Lung (tissue), 12 donors: ENCODE results near the gene UNC13B. TPM values are rescaled to one million over a fixed set of nuclear protein-coding genes. Genes with fewer than 3 reads are reported as not detected.

Experiments
- ATAC-seq: fragments of 200-7000 bp; cut with Tn5 transposase; one replicate; pipeline ENCODE4 v1.9.1; 2020; ENCODE audit warnings: moderate number of reproducible peaks; ENCODE audit not compliant: insufficient read depth, low FRiP score
- DNase-seq, 3 donors: peaks; one replicate each; pipeline ENCODE4 v3.0.0-alpha.2; 2013 to 2017
- H3K27ac ChIP-seq, 2 donors: one replicate each; pipeline ENCODE4 v1.5.1; 2013; ENCODE audit warnings: mild to moderate bottlenecking in 2 of 2, moderate library complexity in 2 of 2, control low read depth in 1 of 2, inconsistent platforms in 1 of 2, low read depth in 1 of 2, low read length in 1 of 2
- H3K27me3 ChIP-seq, 3 donors: one replicate each; pipeline ENCODE4 v1.5.1; 2013; ENCODE audit warnings: low read length in 2 of 3; ENCODE audit not compliant: control insufficient read depth in 3 of 3, insufficient read depth in 3 of 3
- H3K36me3 ChIP-seq, 4 donors: one replicate each; pipeline ENCODE4 v1.5.1; 2013; ENCODE audit warnings: low read length in 4 of 4, mild to moderate bottlenecking in 1 of 4, moderate library complexity in 1 of 4; ENCODE audit not compliant: control insufficient read depth in 4 of 4, insufficient read depth in 4 of 4
- H3K4me1 ChIP-seq, 5 donors: one replicate each; pipeline ENCODE4 v1.5.1; 2013; ENCODE audit warnings: low read length in 5 of 5, mild to moderate bottlenecking in 2 of 5, moderate library complexity in 1 of 5; ENCODE audit not compliant: control insufficient read depth in 5 of 5, insufficient read depth in 5 of 5
- H3K4me3 ChIP-seq: one replicate; pipeline ENCODE4 v1.5.1; 2013; ENCODE audit warnings: mild to moderate bottlenecking, control low read depth, moderate library complexity
- H3K9ac ChIP-seq, 2 donors: one replicate each; pipeline ENCODE4 v1.5.1; 2013; ENCODE audit warnings: low read length in 2 of 2, control low read depth in 1 of 2; ENCODE audit not compliant: insufficient read depth in 1 of 2
- H3K9me3 ChIP-seq, 4 donors: one replicate each; pipeline ENCODE4 v1.5.1; 2013; ENCODE audit warnings: low read length in 3 of 4, mild to moderate bottlenecking in 1 of 4, moderate library complexity in 1 of 4; ENCODE audit not compliant: control insufficient read depth in 4 of 4, insufficient read depth in 3 of 4
- WGBS, 2 donors: extraction: QIAGEN DNeasy Blood & Tissue Kit; methylation state at CpG; one replicate each; pipeline ENCODE4 v1.1.7; 2013; 5-methylcytosine and 5-hydroxymethylcytosine counted together
- polyA plus RNA-seq, 2 donors: library from polyadenylated mRNA; stranded (reverse); fragments of 200-250 nt; gene quantifications; one replicate each; pipeline ENCODE4 v1.2.1, GENCODE V29; 2013
- total RNA-seq, 2 donors: library from RNA; depleted of rRNA in 1 of 2; stranded (reverse); fragments of >200 nt in 1 of 2; gene quantifications; one replicate each; pipeline ENCODE4 v1.2.1, GENCODE V29; 2014 to 2021
- TF ChIP-seq, protein P1 (sequence below): IDR thresholded peaks from 2 replicates; pipeline ENCODE4 v1.5.1; 2012; ENCODE audit warnings: mild to moderate bottlenecking; ENCODE audit errors: control extremely low read depth, extremely low read depth
- donor health status: control.
- donor health status: control.
- donor health status: Bipolar disorder and iron deficiency.
- donor health status: healthy.
- donor health status: DM: yes; HTN: yes; CAD: no.

Gene UNC13B
- total and polyA plus RNA-seq, 4 donors, result 25.8 to 102 (median 64.4) TPM

DNA sequence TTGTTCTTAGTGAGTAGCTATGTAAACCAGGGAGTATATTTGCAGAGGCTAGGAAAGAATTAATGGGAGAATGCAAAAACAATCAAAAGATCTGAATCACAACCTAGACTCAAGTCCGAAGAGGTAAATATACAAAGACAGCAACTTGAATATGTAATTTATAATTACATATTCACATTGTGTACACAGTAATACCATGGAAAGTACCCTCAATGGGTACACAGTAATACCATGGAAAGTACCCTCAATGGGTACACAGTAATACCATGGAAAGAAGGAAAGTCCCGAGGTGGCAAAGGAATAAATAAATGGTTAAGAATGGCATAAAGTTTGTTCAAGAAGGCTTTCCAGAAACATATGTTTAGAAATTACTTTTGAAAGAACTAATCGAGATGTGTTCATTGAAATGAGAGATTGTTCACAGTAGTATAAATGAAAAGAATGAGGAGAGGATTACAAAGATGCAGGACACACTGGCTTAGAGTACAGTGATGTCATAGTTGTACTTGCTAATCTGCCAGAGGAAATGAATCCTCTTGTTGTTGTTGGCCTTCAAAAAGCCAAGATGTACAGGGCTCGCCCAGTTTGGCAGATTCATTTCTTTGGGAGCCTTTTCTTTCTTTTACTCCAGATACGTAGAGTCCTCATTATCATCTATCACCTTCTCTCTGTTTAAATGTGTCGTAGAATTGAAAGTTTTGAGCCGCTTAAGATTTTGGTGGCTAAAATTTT is 116.0 kb downstream of the UNC13B start:
- TF ChIP-seq, protein P1, sequence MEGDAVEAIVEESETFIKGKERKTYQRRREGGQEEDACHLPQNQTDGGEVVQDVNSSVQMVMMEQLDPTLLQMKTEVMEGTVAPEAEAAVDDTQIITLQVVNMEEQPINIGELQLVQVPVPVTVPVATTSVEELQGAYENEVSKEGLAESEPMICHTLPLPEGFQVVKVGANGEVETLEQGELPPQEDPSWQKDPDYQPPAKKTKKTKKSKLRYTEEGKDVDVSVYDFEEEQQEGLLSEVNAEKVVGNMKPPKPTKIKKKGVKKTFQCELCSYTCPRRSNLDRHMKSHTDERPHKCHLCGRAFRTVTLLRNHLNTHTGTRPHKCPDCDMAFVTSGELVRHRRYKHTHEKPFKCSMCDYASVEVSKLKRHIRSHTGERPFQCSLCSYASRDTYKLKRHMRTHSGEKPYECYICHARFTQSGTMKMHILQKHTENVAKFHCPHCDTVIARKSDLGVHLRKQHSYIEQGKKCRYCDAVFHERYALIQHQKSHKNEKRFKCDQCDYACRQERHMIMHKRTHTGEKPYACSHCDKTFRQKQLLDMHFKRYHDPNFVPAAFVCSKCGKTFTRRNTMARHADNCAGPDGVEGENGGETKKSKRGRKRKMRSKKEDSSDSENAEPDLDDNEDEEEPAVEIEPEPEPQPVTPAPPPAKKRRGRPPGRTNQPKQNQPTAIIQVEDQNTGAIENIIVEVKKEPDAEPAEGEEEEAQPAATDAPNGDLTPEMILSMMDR, result no peak
- ATAC-seq, result no peak
- no peaks in the 10 kb centered on the region for H3K9me3 ChIP-seq
- H3K27ac ChIP-seq, result peak overlapping the region in 1 of 2 donors; percentile 68
- 63 to 80% methylated on average over 7 of the region's 7 CpGs for WGBS, 2 donors
- no peaks in the 10 kb centered on the region for H3K27me3 ChIP-seq
- H3K36me3 ChIP-seq, result no peaks in the 10 kb centered on the region
- H3K4me3 ChIP-seq, result no peak overlapping the region
- H3K4me1 ChIP-seq, result peaks cover 0 to 16% (median 0%) of the 10 kb centered on the region in 5 donors
- DNase-seq, result no peak
- no peak overlapping the region for H3K9ac ChIP-seq

DNA sequence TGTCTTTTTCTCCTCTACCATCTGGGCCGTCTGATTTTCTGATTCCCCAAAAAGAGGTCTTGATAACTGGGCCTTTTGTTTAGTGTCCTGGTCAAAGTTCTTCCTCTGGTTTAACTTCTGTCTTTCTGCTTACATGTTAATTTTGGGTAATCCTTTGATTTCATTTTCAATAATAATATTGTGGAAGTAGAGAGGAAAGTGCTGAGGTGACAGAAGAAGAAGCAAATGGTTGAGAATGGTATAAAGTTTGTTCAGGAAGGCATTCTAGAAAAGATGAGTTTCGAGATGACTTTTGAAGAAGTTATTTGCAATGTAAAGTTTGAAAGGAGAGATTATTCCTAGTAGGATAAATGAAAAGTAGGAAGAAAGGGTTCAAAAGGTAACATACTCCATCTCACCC is 118.1 kb downstream of the UNC13B start:
- no peak overlapping the region for H3K4me3 ChIP-seq
- H3K9me3 ChIP-seq, result no peaks in the 10 kb centered on the region
- WGBS, 2 donors, result 87 to 90% methylated on average over 2 of the region's 2 CpGs
- ATAC-seq (no peak), DNase-seq (no peak)
- H3K36me3 ChIP-seq, result no peaks in the 10 kb centered on the region
- no peak overlapping the region for H3K27ac ChIP-seq
- TF ChIP-seq, protein P1, result no peak
- no peaks in the 10 kb centered on the region for H3K27me3 ChIP-seq
- H3K4me1 ChIP-seq, result peaks cover 0 to 12% (median 0%) of the 10 kb centered on the region in 5 donors
- H3K9ac ChIP-seq, result no peak overlapping the region

DNA sequence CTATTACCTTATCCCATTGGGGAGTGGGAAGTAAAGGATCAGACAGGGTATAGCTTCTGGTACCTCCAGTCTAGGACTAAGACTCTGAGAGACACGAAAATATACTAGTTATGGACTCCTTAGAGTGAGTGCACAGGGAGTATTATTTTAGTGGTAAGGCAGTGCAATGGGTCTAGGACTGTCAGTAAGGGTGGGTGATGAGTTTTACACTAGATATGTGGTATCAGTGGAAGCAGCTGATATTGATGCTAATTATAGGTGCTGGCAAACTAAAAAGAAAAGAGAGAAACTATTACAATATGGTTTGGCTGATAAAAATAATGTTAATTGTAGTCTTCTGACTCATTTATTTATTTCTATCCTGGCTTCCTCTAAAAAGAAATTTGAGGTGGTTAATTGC is 118.6 kb downstream of the UNC13B start:
- DNase-seq, result no peak

More for the DNA sequence above, 118.6 kb downstream of the UNC13B start:
- no peak overlapping the region for H3K27ac ChIP-seq
- no peak for ATAC-seq
- H3K4me3 ChIP-seq, result no peak overlapping the region
- no peaks in the 10 kb centered on the region for H3K36me3 ChIP-seq
- peaks cover 0 to 12% (median 0%) of the 10 kb centered on the region in 5 donors for H3K4me1 ChIP-seq
- no peak overlapping the region for H3K9ac ChIP-seq
- TF ChIP-seq, protein P1, result no peak
- no peaks in the 10 kb centered on the region for H3K27me3 ChIP-seq
- 86 to 89% methylated on average over 1 of the region's 1 CpG for WGBS, 2 donors
- no peaks in the 10 kb centered on the region for H3K9me3 ChIP-seq
